Activated T-helper 1 cell treated with anti-CD3 and anti-CD28 coated beads, Interleukin-12 subunit alpha, Interleukin-12 subunit beta, Interleukin-2, Interleukin-4 antibody, amounts not matched to agents 30 ng/mL and 10 ng/mL and 1 ng/mL, durations not matched to agents 14 hours and 24 hours and 36 hours (primary cell): Measurements from ENCODE around the gene SPEN. TPM values are rescaled to one million over a fixed set of nuclear protein-coding genes. Genes with fewer than 3 reads are reported as not detected.

ENCODE experiments used
- DNase-seq: peaks from one replicate; pipeline ENCODE4 v3.0.0; 2021; ENCODE audit warnings: low spot score
- H3K27ac Mint-ChIP-seq: one replicate; pipeline ENCODE4 v1.8.0; 2021; ENCODE audit warnings: mild to moderate bottlenecking, mixed read lengths
- H3K27me3 Mint-ChIP-seq: one replicate; pipeline ENCODE4 v1.8.0; 2022; ENCODE audit warnings: mild to moderate bottlenecking, moderate library complexity, mixed read lengths; ENCODE audit not compliant: insufficient read depth
- H3K36me3 Mint-ChIP-seq: one replicate; pipeline ENCODE4 v1.8.0; 2021; ENCODE audit warnings: low read depth, mixed read lengths
- H3K4me1 Mint-ChIP-seq: one replicate; pipeline ENCODE4 v1.8.0; 2021; ENCODE audit warnings: low read depth, mixed read lengths
- H3K4me3 Mint-ChIP-seq: one replicate; pipeline ENCODE4 v1.8.0; 2021; ENCODE audit warnings: mild to moderate bottlenecking, moderate library complexity, mixed read lengths
- H3K9me3 Mint-ChIP-seq: one replicate; pipeline ENCODE4 v1.8.0; 2021; ENCODE audit warnings: mixed read lengths
- intact Hi-C: fragments of 100-400 bp; cut with micrococcal nuclease; formaldehyde crosslinking; loops from one replicate; pipeline ENCODE4 v1.15.1; 2024
- total RNA-seq: library from RNA; stranded (reverse); gene quantifications from 2 replicates; pipeline ENCODE4 v1.2.3, GENCODE V29; 2022

SPEN gene
- total RNA-seq, 1 donor from 2014 or later, result 81.9 TPM

DNA sequence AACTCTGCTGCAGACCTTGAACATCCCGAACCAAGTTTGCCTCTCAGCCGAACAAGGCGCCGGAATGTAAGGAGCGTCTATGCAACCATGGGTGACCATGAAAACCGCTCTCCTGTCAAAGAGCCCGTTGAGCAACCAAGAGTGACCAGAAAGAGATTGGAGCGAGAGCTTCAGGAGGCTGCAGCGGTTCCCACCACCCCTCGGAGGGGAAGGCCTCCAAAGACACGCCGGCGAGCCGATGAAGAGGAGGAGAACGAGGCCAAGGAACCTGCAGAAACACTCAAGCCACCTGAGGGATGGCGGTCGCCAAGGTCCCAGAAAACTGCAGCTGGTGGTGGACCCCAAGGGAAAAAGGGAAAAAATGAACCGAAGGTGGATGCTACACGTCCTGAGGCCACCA lies 84.4 kb downstream of the SPEN start:
- Mint-ChIP-seq H3K4me1 (peaks cover 5% of the 10 kb centered on the region), H3K27me3 (no peaks in the 10 kb centered on the region), H3K4me3 (no peak overlapping the region), H3K27ac (peak overlapping the region; percentile 68), H3K9me3 (no peaks in the 10 kb centered on the region), H3K36me3 (peaks cover 77% of the 10 kb centered on the region)
- intact Hi-C loops, result no loop called here
- DNase-seq, result no peak

DNA sequence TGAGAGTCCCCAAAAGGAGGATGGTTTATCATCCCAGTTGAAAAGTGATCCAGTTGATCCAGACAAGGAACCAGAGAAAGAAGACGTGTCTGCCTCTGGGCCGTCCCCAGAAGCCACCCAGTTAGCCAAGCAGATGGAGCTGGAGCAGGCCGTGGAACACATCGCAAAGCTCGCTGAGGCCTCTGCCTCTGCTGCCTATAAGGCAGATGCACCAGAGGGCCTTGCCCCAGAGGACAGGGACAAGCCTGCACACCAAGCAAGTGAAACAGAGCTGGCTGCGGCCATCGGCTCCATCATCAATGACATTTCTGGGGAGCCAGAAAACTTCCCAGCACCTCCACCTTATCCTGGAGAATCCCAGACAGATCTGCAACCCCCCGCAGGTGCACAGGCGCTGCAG lies 85.1 kb downstream of the SPEN start:
- peaks cover 9% of the 10 kb centered on the region for H3K4me1 Mint-ChIP-seq
- H3K4me3 Mint-ChIP-seq, result no peak overlapping the region
- peaks cover 81% of the 10 kb centered on the region for H3K36me3 Mint-ChIP-seq
- no peak for DNase-seq
- peak overlapping the region; percentile 23 for H3K27ac Mint-ChIP-seq
- intact Hi-C loops, result no loop called here
- no peaks in the 10 kb centered on the region for H3K9me3 Mint-ChIP-seq
- H3K27me3 Mint-ChIP-seq, result no peaks in the 10 kb centered on the region

DNA sequence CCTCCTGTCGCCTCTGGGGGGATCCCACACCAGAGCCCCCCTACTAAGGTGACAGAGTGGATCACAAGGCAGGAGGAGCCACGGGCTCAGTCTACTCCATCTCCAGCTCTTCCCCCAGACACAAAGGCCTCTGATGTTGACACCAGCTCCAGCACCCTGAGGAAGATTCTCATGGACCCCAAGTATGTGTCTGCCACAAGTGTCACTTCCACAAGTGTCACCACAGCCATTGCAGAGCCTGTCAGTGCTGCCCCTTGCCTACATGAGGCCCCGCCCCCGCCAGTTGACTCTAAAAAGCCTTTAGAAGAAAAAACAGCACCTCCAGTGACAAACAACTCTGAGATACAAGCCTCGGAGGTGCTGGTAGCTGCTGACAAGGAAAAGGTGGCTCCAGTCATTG lies 86.2 kb downstream of the SPEN start:
- intact Hi-C loops, result no loop called here
- Mint-ChIP-seq H3K27me3 (no peaks in the 10 kb centered on the region), H3K36me3 (peaks cover 76% of the 10 kb centered on the region), H3K27ac (no peak overlapping the region), H3K9me3 (no peaks in the 10 kb centered on the region), H3K4me1 (peaks cover 11% of the 10 kb centered on the region), H3K4me3 (no peak overlapping the region)
- DNase-seq, result no peak

DNA sequence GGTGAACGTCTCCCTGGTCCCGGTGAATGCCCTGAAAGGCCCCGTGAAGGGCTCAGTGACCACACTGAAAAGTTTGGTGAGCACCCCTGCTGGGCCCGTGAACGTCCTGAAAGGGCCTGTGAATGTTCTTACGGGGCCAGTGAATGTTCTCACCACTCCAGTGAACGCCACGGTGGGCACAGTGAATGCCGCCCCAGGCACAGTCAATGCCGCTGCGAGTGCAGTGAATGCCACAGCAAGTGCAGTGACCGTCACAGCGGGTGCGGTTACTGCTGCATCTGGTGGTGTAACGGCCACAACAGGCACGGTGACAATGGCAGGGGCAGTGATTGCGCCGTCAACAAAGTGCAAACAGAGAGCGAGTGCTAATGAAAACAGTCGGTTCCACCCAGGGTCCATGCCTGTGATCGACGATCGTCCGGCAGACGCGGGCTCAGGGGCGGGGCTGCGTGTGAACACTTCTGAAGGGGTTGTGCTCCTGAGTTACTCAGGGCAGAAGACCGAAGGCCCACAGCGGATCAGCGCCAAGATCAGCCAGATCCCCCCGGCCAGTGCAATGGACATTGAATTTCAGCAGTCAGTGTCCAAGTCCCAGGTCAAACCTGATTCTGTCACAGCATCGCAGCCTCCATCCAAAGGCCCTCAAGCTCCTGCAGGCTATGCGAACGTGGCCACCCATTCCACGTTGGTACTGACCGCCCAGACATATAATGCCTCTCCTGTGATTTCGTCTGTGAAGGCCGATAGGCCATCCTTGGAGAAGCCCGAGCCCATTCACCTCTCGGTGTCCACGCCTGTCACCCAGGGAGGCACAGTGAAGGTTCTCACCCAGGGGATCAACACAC lies 86.9 kb downstream of the SPEN start:
- Mint-ChIP-seq H3K9me3 (no peaks in the 10 kb centered on the region), H3K27ac (peak overlapping the region; percentile 7), H3K4me1 (peaks cover 7% of the 10 kb centered on the region), H3K4me3 (no peak overlapping the region), H3K27me3 (no peaks in the 10 kb centered on the region), H3K36me3 (peaks cover 73% of the 10 kb centered on the region)
- DNase-seq, result no peak
- intact Hi-C loops, result no loop called here

DNA sequence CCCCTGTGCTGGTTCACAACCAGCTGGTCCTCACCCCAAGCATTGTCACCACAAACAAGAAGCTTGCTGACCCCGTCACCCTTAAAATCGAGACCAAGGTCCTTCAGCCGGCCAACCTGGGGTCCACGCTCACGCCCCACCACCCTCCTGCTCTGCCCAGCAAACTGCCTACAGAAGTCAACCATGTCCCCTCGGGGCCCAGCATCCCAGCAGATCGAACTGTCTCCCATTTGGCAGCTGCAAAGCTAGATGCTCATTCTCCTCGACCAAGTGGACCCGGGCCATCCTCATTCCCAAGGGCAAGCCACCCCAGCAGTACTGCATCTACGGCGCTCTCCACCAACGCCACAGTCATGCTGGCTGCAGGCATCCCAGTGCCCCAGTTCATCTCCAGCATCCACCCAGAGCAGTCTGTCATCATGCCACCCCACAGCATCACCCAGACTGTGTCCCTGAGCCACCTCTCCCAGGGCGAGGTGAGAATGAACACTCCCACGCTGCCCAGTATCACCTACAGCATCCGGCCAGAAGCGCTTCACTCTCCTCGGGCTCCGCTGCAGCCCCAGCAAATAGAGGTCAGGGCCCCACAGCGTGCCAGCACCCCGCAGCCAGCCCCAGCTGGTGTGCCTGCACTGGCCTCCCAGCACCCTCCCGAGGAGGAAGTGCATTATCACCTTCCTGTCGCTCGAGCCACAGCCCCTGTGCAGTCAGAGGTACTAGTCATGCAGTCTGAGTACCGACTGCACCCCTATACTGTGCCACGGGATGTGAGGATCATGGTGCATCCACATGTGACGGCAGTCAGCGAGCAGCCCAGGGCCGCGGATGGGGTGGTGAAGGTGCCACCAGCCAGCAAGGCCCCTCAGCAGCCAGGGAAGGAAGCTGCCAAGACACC lies 87.8 kb downstream of the SPEN start:
- H3K27me3 Mint-ChIP-seq, result no peaks in the 10 kb centered on the region
- H3K27ac Mint-ChIP-seq, result peak overlapping the region; percentile 48
- no peak for DNase-seq
- H3K36me3 Mint-ChIP-seq, result peaks cover 71% of the 10 kb centered on the region
- H3K4me3 Mint-ChIP-seq, result no peak overlapping the region
- H3K4me1 Mint-ChIP-seq, result peaks cover 7% of the 10 kb centered on the region
- intact Hi-C loops, result no loop called here
- H3K9me3 Mint-ChIP-seq, result no peaks in the 10 kb centered on the region

DNA sequence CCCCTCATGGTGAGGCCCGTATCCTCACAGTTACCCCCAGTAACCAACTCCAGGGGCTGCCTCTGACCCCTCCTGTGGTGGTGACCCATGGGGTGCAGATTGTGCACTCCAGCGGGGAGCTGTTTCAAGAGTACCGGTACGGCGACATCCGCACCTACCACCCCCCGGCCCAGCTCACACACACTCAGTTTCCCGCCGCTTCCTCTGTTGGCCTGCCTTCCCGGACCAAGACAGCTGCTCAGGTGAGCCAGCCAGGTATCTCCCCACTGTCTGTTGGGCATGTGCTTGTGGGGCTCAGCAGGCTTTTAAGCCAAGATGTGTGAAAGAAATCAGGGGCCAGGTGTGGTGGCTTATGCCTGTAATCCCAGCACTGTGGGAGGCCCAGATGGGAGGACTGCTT lies 88.5 kb downstream of the SPEN start:
- H3K9me3 Mint-ChIP-seq, result no peaks in the 10 kb centered on the region
- DNase-seq, result no peak
- H3K27ac Mint-ChIP-seq, result no peak overlapping the region
- peaks cover 68% of the 10 kb centered on the region for H3K36me3 Mint-ChIP-seq
- no peaks in the 10 kb centered on the region for H3K27me3 Mint-ChIP-seq
- intact Hi-C loops, result no loop called here
- H3K4me1 Mint-ChIP-seq, result peaks cover 7% of the 10 kb centered on the region
- H3K4me3 Mint-ChIP-seq, result no peak overlapping the region

DNA sequence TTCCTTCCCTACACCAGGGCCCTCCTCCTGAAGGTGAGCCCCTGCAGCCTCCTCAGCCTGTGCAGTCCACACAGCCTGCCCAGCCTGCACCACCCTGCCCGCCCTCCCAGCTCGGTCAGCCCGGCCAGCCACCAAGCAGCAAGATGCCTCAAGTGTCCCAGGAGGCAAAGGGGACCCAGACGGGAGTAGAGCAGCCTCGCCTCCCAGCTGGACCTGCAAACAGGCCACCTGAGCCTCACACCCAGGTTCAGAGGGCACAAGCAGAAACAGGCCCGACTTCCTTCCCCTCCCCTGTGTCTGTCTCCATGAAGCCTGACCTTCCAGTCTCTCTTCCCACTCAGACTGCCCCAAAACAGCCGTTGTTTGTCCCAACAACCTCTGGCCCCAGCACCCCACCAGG lies 89.6 kb downstream of the SPEN start:
- intact Hi-C loops, result no loop called here
- Mint-ChIP-seq H3K4me1 (peaks cover 7% of the 10 kb centered on the region), H3K4me3 (no peak overlapping the region), H3K36me3 (peaks cover 59% of the 10 kb centered on the region), H3K27ac (peak overlapping the region; percentile 62), H3K9me3 (no peaks in the 10 kb centered on the region), H3K27me3 (no peaks in the 10 kb centered on the region)
- DNase-seq, result no peak

DNA sequence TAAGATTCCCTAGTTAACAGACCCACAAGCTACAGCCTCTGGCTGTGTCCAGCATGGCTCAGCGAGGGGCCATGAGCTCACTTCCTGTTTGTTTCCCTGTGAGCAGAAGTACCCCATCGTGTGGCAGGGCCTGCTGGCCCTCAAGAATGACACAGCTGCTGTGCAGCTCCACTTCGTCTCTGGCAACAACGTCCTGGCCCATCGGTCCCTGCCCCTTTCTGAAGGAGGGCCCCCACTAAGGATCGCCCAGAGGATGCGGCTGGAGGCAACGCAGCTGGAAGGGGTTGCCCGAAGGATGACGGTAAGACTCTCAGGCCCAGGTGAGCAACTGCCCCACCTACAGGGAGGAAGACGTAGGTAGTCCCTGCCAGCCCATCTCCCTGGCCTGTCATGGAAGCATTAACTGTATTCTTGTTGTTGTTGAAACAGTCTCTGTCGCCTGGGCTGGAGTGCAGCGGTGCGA lies 90.2 kb downstream of the SPEN start:
- H3K36me3 Mint-ChIP-seq, result peaks cover 56% of the 10 kb centered on the region

DNA sequence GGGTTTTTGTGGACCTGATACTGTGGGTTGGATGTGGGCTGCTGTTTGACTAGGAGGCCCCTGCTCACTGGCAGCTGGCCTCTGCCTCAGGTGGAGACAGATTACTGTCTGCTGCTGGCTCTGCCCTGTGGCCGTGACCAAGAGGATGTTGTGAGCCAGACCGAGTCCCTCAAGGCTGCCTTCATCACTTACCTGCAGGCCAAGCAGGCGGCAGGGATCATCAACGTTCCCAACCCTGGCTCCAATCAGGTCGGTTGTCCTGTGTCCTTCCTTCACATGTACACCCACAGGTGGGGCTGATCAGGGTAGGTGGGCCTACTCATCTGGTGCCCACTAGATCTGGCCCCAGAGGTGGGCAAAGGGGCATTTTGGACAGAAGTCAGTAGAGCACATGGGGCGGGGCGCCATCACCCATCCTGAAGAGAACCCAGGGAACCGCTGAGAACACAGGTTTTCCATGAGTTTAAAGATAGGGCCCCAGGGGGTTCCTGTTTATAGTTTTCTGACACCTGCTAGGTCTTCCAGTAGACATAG lies 91.2 kb downstream of the SPEN start:
- Mint-ChIP-seq H3K27me3 (no peaks in the 10 kb centered on the region), H3K36me3 (peaks cover 46% of the 10 kb centered on the region), H3K4me3 (no peak overlapping the region), H3K27ac (no peak overlapping the region), H3K9me3 (no peaks in the 10 kb centered on the region), H3K4me1 (peaks cover 7% of the 10 kb centered on the region)
- no peak for DNase-seq
- intact Hi-C loops, result no loop called here

More for the DNA sequence above, 90.2 kb downstream of the SPEN start:
- Mint-ChIP-seq H3K9me3 (no peaks in the 10 kb centered on the region), H3K27ac (peak overlapping the region; percentile 62), H3K4me1 (peaks cover 7% of the 10 kb centered on the region), H3K27me3 (no peaks in the 10 kb centered on the region), H3K4me3 (no peak overlapping the region)
- intact Hi-C loops, result no loop called here
- no peak for DNase-seq

DNA sequence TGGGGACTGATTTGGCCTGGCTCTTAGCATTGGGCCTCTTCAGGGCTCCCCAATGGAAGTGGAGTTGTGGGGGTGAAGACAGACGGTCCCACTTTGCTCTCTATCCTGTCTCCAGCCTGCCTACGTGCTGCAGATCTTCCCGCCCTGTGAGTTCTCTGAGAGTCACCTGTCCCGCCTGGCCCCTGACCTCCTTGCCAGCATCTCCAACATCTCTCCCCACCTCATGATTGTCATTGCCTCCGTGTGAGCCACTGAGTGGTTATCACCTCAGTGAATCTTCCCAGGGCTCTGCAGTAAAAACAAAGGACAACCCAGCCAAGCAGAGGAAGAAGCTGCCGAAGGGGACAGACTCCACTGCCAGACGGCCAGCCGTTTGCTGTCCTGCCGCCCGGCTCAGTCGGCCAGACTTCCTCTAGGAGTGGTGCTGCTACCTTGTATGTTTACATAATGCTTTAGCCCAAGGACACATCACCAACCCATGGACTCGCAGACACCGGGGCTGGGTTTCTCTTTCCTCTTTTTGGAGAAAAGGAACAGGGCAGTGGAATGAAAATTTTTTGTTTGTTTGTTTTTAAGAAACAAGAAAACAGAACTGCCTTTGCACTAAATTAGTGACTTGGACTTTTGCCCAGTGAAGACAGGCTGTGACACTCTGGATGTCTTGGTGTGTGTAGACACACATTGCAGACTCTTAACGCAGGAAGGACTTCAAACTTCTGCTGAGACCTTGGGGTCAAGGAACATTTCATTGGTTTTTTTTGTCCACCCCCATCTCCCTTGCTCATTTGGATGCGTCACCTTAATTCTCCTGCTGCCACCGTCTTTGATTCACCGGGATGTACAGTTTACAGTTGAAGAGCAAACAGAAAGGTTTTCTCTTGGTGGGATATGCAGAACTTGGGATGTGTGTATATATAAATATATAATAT lies 91.9 kb downstream of the SPEN start:
- DNase-seq, result no peak
- intact Hi-C loops, result no loop called here
- Mint-ChIP-seq H3K27ac (peak overlapping the region; percentile 44), H3K36me3 (peaks cover 42% of the 10 kb centered on the region), H3K4me1 (peaks cover 7% of the 10 kb centered on the region), H3K9me3 (no peaks in the 10 kb centered on the region), H3K27me3 (no peaks in the 10 kb centered on the region), H3K4me3 (no peak overlapping the region)

DNA sequence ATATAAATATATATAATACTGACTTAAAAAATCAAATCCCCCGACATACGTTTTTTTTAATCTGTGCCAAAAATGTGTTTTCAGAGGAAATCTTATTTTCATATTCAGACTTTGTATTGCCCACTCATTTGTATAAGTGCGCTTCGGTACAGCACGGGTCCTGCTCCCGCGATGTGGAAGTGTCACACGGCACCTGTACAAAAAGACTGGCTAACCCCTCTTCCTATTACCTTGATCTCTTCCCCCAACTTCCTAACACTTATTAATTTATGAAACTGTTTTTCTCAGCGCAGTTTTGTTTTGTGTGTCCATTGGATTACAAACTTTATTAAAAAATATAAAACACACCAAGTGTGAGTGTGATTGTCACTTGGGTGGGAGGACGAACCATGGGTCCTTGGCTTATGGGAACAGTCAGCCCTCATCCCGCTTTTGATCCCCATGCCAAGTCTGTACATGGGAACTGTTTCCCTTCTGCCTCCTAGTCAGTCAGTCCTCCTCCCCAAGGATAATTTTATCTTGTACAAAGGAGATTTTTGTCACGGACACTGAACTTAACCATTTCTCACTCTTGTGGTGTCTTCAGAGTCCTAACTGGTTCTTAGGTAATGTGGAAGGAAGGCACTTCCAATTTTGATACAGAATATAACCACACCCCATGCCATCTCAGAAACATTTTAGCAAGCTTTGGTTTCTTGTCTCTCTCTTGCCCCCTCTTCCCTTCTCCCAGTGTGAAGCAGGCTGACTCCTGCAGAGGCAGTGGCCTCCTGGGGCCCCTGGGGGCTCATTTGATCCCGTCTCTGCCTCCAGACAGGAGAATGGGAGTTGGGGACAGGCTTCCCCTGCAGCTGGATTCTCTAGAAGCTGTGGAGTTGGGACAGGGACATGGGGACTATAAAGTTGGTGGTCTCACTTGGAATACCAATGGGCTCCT lies 92.9 kb downstream of the SPEN start:
- Mint-ChIP-seq H3K27ac (peak overlapping the region; percentile 34), H3K27me3 (no peaks in the 10 kb centered on the region), H3K4me1 (peaks cover 7% of the 10 kb centered on the region), H3K36me3 (peaks cover 32% of the 10 kb centered on the region), H3K9me3 (no peaks in the 10 kb centered on the region), H3K4me3 (no peak overlapping the region)
- no peak for DNase-seq
- intact Hi-C loops, result no loop called here
